Nephron (organoid): ENCODE measurements around the gene CD93.

Experiments
- H3K27ac Mint-ChIP-seq, 3 experiments: 2 replicates each; pipeline ENCODE4 v1.8.0; 2020; ENCODE audit warnings: mixed read lengths in 3 of 3, mild to moderate bottlenecking in 2 of 3, moderate library complexity in 1 of 3
- H3K27me3 Mint-ChIP-seq: 2 replicates; pipeline ENCODE4 v1.8.0; 2021; ENCODE audit warnings: low read depth, mild to moderate bottlenecking, moderate library complexity, mixed read lengths
- H3K36me3 Mint-ChIP-seq: 2 replicates; pipeline ENCODE4 v1.8.0; 2020; ENCODE audit warnings: low read depth, mixed read lengths
- H3K4me1 Mint-ChIP-seq: 2 replicates; pipeline ENCODE4 v1.8.0; 2020; ENCODE audit warnings: mixed read lengths
- H3K4me3 Mint-ChIP-seq, 3 experiments: 2 replicates each; pipeline ENCODE4 v1.8.0; 2020; ENCODE audit warnings: mild to moderate bottlenecking in 3 of 3, mixed read lengths in 3 of 3, moderate library complexity in 2 of 3
- H3K9me3 Mint-ChIP-seq: 2 replicates; pipeline ENCODE4 v1.8.0; 2020; ENCODE audit warnings: mixed read lengths
- TF ChIP-seq, protein P1 (sequence below), 3 experiments: fragments of 200-600 bp; sonication (generic); IDR thresholded peaks; one replicate each; pipeline ENCODE4 v1.5.0; 2021; ENCODE audit warnings: antibody characterized with exemption in 3 of 3; ENCODE audit not compliant: unreplicated experiment in 3 of 3

The CD93 gene

DNA sequence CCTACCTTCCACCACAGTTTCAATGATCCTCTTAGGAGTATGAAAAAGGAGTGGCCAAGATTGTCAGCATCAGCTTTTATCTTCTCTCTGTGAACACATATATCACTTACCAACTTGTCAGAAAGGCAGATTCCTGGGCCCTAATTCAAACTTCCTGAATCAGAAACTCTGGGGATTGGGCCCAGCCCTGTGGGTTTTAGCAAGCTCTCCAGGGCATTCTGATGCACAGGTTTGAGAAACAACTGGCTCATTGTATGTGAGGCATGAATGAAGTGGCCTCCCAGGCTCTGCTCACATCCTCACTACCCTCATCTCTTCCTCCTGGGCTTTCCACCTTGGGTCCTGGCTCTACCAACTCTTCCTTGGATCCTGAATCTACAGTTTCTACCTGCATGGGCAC is 23.5 kb downstream of the CD93 start:
- peaks cover 4% of the 10 kb centered on the region for H3K27me3 Mint-ChIP-seq
- no peaks in the 10 kb centered on the region for H3K9me3 Mint-ChIP-seq
- no peaks in the 10 kb centered on the region for H3K36me3 Mint-ChIP-seq
- H3K27ac Mint-ChIP-seq = peak overlapping the region in 2 of 3 experiments; percentile 77 to 87
- TF ChIP-seq, protein P1, sequence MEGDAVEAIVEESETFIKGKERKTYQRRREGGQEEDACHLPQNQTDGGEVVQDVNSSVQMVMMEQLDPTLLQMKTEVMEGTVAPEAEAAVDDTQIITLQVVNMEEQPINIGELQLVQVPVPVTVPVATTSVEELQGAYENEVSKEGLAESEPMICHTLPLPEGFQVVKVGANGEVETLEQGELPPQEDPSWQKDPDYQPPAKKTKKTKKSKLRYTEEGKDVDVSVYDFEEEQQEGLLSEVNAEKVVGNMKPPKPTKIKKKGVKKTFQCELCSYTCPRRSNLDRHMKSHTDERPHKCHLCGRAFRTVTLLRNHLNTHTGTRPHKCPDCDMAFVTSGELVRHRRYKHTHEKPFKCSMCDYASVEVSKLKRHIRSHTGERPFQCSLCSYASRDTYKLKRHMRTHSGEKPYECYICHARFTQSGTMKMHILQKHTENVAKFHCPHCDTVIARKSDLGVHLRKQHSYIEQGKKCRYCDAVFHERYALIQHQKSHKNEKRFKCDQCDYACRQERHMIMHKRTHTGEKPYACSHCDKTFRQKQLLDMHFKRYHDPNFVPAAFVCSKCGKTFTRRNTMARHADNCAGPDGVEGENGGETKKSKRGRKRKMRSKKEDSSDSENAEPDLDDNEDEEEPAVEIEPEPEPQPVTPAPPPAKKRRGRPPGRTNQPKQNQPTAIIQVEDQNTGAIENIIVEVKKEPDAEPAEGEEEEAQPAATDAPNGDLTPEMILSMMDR (IDR thresholded peaks at IDR 0.05; ENCODE audit: unreplicated experiment in 3 of 3) = no peak
- peak overlapping the region in 1 of 3 experiments; percentile 16 for H3K4me3 Mint-ChIP-seq
- H3K4me1 Mint-ChIP-seq = peaks cover 76% of the 10 kb centered on the region

DNA sequence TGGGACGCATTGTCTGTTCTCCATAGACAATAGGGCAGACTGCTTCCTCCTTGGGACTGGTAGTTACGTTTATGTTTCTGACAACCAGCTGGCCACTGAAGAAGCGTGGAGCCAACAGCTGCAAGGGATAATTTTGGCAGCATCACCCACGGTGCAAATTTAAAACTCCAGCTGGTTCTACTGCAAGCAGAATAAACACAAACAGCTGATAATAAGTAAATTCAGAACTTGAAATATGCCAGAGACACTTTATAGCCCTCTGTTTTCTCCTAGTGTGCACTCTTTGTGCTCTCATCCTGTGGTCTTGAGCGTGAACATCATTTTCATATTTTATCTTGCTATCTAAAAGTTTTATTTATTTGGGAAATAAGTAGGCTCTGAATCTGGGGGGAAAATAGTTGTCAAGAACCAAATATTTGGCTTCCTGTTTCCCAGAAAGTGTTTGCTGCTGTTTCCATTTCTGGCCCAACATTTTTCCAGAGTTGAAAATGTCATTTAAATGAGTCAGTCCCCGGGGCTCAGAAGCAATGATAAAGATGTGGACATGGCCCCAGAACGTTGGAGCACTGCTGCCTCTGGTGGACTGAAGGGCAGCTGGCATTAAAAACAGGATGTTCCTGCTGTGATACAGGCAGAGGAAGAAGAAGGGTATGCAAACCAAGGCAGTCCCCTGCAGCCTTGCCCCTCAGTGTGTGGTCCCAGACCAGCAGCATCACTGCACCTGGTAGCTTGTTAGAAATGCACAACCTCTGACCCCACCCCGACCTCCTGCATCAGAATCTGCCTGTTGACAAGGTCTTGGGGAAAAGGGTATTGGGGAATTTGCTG is 24.2 kb downstream of the CD93 start:
- H3K36me3 Mint-ChIP-seq = no peaks in the 10 kb centered on the region

DNA sequence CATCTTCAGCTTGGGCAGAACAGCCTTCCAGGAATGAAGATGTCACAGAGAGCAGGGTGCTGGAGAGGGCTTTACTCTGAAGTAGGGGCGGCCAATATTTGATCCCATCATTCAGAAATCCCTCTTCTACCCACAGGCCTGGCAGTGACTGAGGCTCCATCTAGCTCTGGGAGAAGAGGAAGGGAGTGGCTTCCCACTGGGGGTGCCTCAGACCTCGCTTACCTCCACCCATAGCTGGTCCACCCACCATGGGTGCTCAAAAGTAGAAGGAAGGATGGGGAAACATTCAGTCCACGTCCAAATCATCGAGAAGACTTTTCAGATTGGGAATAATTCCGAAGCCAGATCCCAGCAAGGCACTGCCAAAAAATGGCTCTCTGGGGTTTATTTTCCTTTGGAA is 24.9 kb downstream of the CD93 start:
- H3K27ac Mint-ChIP-seq = peak overlapping the region; percentile 77 to 87 (median 78)
- TF ChIP-seq, protein P1 (IDR thresholded peaks at IDR 0.05; ENCODE audit: unreplicated experiment in 3 of 3) = no peak
- H3K4me1 Mint-ChIP-seq = peaks cover 68% of the 10 kb centered on the region
- no peaks in the 10 kb centered on the region for H3K36me3 Mint-ChIP-seq
- H3K4me3 Mint-ChIP-seq = peak overlapping the region in 2 of 3 experiments; percentile 2 to 70
- peaks cover 2% of the 10 kb centered on the region for H3K9me3 Mint-ChIP-seq
- H3K27me3 Mint-ChIP-seq = peaks cover 4% of the 10 kb centered on the region

More for the DNA sequence above, 24.2 kb downstream of the CD93 start:
- Mint-ChIP-seq H3K4me3 (peak overlapping the region in 2 of 3 experiments; percentile 2 to 70), H3K4me1 (peaks cover 75% of the 10 kb centered on the region), H3K9me3 (no peaks in the 10 kb centered on the region), H3K27me3 (peaks cover 4% of the 10 kb centered on the region), H3K27ac (peak overlapping the region; percentile 77 to 87 (median 78))
- TF ChIP-seq, protein P1 (IDR thresholded peaks at IDR 0.05; ENCODE audit: unreplicated experiment in 3 of 3) = peak; percentile 23 to 38 (median 30)

DNA sequence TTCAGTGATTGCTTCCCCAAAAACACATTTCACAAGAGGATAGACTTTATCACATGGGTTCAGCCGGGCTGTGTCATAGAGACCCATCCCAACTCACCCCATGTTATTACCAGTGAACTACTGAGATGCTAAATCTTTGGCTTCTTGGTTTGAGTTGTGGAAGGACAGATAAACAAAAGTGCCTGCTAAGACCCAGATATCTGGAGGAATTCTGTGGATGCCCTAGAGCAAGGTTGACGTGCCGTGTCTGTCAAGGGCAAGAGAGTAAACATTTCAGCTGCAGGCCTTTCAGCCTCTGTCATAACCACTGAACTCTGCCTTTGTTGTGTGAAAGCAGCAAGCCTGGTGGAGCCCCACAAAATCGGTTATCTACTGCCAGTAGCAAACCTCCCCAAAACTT is 25.5 kb downstream of the CD93 start:
- Mint-ChIP-seq H3K4me1 (peaks cover 66% of the 10 kb centered on the region), H3K4me3 (peak overlapping the region in 2 of 3 experiments; percentile 17 to 70), H3K9me3 (peaks cover 2% of the 10 kb centered on the region), H3K27me3 (peaks cover 4% of the 10 kb centered on the region), H3K36me3 (no peaks in the 10 kb centered on the region), H3K27ac (no peak overlapping the region)
- TF ChIP-seq, protein P1 (IDR thresholded peaks at IDR 0.05; ENCODE audit: unreplicated experiment in 3 of 3) = no peak

DNA sequence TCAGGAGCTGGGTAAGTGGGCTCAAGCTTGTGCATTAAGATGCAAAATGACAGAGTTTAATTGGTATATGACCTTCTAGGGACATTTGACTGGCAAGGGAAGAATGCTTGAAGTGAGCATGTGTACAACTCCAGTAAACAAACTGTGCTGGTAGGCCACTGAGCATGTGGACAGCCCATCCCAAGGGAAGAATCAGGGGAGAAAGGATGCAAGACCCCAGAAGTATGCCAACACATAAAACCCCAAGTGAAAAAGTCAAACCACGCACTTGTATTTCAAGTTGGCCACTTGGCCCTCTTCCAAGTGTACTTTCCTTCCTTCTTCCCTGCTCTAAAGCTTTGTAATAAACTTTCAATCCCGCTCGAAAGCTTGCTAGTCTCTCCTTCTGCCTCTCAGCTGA is 26.3 kb downstream of the CD93 start:
- H3K27ac Mint-ChIP-seq = peak overlapping the region in 2 of 3 experiments; percentile 32 to 60
- TF ChIP-seq, protein P1 (IDR thresholded peaks at IDR 0.05; ENCODE audit: unreplicated experiment in 3 of 3) = no peak

More for the DNA sequence above, 26.3 kb downstream of the CD93 start:
- Mint-ChIP-seq H3K4me1 (peaks cover 58% of the 10 kb centered on the region), H3K27me3 (peaks cover 5% of the 10 kb centered on the region), H3K36me3 (no peaks in the 10 kb centered on the region), H3K4me3 (peak overlapping the region in 1 of 3 experiments; percentile 77), H3K9me3 (peaks cover 2% of the 10 kb centered on the region)
